ENCODE measurements around the gene JAZF1. TPM values are rescaled to one million over a fixed set of nuclear protein-coding genes. Genes with fewer than 3 reads are reported as not detected.

The JAZF1 gene
- total RNA-seq, 1 donor from 2014 or later = 0.96 TPM

GRCh38 chr7:28013441-28013840, 167.2 kb downstream of the JAZF1 start:
- H3K4me3 ChIP-seq (ENCODE audit: low read depth, low read length) = no peak overlapping the region
- TF ChIP-seq, protein P1, sequence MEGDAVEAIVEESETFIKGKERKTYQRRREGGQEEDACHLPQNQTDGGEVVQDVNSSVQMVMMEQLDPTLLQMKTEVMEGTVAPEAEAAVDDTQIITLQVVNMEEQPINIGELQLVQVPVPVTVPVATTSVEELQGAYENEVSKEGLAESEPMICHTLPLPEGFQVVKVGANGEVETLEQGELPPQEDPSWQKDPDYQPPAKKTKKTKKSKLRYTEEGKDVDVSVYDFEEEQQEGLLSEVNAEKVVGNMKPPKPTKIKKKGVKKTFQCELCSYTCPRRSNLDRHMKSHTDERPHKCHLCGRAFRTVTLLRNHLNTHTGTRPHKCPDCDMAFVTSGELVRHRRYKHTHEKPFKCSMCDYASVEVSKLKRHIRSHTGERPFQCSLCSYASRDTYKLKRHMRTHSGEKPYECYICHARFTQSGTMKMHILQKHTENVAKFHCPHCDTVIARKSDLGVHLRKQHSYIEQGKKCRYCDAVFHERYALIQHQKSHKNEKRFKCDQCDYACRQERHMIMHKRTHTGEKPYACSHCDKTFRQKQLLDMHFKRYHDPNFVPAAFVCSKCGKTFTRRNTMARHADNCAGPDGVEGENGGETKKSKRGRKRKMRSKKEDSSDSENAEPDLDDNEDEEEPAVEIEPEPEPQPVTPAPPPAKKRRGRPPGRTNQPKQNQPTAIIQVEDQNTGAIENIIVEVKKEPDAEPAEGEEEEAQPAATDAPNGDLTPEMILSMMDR (IDR thresholded peaks at IDR 0.05; ENCODE audit: insufficient read depth, low read length, poor library complexity, severe bottlenecking) = no peak
- no peaks in the 10 kb centered on the region for H3K36me3 ChIP-seq (ENCODE audit: control insufficient read depth, insufficient read depth, low read length)
- no peaks in the 10 kb centered on the region for H3K27me3 ChIP-seq (ENCODE audit: control insufficient read depth, insufficient read depth, low read length)
- DNase-seq (ENCODE audit: low read depth) = no peak

DNA sequence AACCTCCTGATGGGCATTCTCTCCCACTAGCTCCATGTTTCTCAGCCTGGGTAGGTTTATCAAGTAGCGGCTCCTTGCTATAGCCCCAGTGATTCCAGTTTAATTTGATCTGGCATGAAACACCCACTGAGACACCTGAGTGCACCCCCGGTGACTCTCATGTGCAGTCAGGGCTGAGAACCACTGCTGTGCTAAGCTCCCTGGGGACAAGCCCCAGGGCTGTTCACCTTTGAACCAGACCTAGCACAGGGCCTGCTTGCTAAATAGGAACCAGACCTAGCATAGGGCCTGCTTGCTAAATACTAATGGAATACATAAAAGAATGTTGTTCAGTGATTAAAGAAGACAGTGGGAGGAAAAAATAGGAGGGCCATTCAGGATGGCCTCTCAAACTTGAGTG, 167.6 kb downstream of the JAZF1 start:
- H3K36me3 ChIP-seq (ENCODE audit: control insufficient read depth, insufficient read depth, low read length) = no peaks in the 10 kb centered on the region
- TF ChIP-seq, protein P1 (IDR thresholded peaks at IDR 0.05; ENCODE audit: insufficient read depth, low read length, poor library complexity, severe bottlenecking) = no peak
- no peaks in the 10 kb centered on the region for H3K27me3 ChIP-seq (ENCODE audit: control insufficient read depth, insufficient read depth, low read length)
- no peak for DNase-seq (ENCODE audit: low read depth)
- H3K4me3 ChIP-seq (ENCODE audit: low read depth, low read length) = no peak overlapping the region

DNA sequence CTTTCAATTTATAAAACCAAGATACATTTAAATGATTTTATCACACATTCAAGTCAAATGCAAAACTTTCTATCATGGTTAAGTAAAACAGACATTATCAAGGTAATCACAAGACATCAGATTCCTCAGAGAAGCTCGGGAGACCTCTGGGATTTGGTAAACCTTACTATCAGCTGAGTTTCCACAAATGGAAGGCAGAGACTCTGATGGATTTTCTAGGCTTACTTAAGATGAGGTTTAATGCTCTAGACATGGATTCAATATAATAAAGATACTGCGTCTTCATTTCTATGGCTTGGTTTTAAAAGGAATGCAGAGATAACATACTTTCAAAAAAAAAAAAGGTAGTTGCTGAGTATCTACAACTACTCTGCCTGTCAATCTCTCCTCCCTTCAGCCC, 171.7 kb downstream of the JAZF1 start:
- H3K36me3 ChIP-seq (ENCODE audit: control insufficient read depth, insufficient read depth, low read length) = no peaks in the 10 kb centered on the region
- TF ChIP-seq, protein P1 (IDR thresholded peaks at IDR 0.05; ENCODE audit: insufficient read depth, low read length, poor library complexity, severe bottlenecking) = no peak
- H3K27me3 ChIP-seq (ENCODE audit: control insufficient read depth, insufficient read depth, low read length) = no peaks in the 10 kb centered on the region
- DNase-seq (ENCODE audit: low read depth) = no peak
- no peak overlapping the region for H3K4me3 ChIP-seq (ENCODE audit: low read depth, low read length)

DNA sequence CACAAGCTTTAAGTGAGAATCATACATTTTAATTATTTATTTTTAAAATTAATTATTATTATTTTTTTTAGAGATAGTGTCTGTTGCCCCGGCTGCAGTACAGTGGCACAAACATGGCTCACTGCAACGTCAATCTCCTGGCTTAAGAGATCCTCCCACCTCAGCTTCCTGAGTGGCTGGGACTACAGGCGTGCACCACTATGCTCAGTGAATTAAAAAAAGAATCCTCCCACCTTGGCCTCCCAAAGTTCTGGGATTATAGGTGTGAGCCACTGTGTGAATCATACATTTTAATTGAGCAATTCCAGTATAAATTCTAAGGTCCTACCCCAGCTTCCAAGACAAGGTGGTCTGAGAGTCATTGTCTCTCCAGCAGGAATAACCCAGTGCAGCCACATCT, 172.4 kb downstream of the JAZF1 start:
- TF ChIP-seq, protein P1 (IDR thresholded peaks at IDR 0.05; ENCODE audit: insufficient read depth, low read length, poor library complexity, severe bottlenecking) = no peak
- Histone ChIP-seq H3K4me3 (ENCODE audit: low read depth, low read length) (no peak overlapping the region), H3K36me3 (ENCODE audit: control insufficient read depth, insufficient read depth, low read length) (no peaks in the 10 kb centered on the region), H3K27me3 (ENCODE audit: control insufficient read depth, insufficient read depth, low read length) (no peaks in the 10 kb centered on the region)
- DNase-seq (ENCODE audit: low read depth) = no peak

GRCh38 chr7:28006491-28006890, 174.1 kb downstream of the JAZF1 start:
- TF ChIP-seq, protein P1 (IDR thresholded peaks at IDR 0.05; ENCODE audit: insufficient read depth, low read length, poor library complexity, severe bottlenecking) = no peak
- Histone ChIP-seq H3K27me3 (ENCODE audit: control insufficient read depth, insufficient read depth, low read length) (no peaks in the 10 kb centered on the region), H3K4me3 (ENCODE audit: low read depth, low read length) (no peak overlapping the region), H3K36me3 (ENCODE audit: control insufficient read depth, insufficient read depth, low read length) (no peaks in the 10 kb centered on the region)
- no peak for DNase-seq (ENCODE audit: low read depth)

DNA sequence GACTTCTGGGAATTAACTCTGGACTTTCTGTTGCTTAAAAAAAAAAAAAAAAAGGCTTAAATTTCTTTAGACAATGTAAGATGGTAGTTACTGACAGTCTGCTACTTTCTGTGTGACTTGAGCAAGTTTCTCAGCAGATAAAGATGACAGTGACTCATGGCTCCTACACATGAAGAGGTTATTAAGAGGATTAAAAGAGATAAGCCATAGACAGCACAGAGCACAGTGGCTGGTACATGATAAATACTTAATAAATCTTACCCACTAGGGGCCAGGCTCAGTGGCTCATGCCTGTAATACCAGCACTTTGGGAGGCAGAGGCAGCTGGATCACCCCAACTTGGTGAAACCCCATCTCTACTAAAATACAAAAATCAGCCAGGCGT, 174.8 kb downstream of the JAZF1 start:
- TF ChIP-seq, protein P1 (IDR thresholded peaks at IDR 0.05; ENCODE audit: insufficient read depth, low read length, poor library complexity, severe bottlenecking) = no peak
- Histone ChIP-seq H3K36me3 (ENCODE audit: control insufficient read depth, insufficient read depth, low read length) (no peaks in the 10 kb centered on the region), H3K4me3 (ENCODE audit: low read depth, low read length) (no peak overlapping the region), H3K27me3 (ENCODE audit: control insufficient read depth, insufficient read depth, low read length) (no peaks in the 10 kb centered on the region)
- no peak for DNase-seq (ENCODE audit: low read depth)
